GM23338 (cell line): ENCODE data around the gene NF1.

Experiments used
- CREB1 ChIP-seq: fragments of 250-450 bp; sonication (Bioruptor Pico); IDR thresholded peaks from 2 replicates; pipeline ENCODE4 v1.5.0; 2020; ENCODE audit warnings: low read depth, mild to moderate bottlenecking, moderate library complexity
- EZH2 ChIP-seq: fragments of 200-600 bp; sonication (generic); IDR thresholded peaks from one replicate; pipeline ENCODE4 v1.8.0; 2017; ENCODE audit warnings: antibody characterized with exemption, mild to moderate bottlenecking, low read depth; ENCODE audit not compliant: unreplicated experiment
- EZH2phosphoT487 ChIP-seq: fragments of 200-600 bp; sonication (generic); IDR thresholded peaks from one replicate; pipeline ENCODE4 v1.8.1; 2018; ENCODE audit warnings: antibody characterized with exemption; ENCODE audit not compliant: unreplicated experiment
- JUNB ChIP-seq: IDR thresholded peaks from one replicate; pipeline ENCODE4 v1.6.1; 2016; ENCODE audit warnings: antibody characterized with exemption; ENCODE audit not compliant: unreplicated experiment
- POLR2AphosphoS5 ChIP-seq: IDR thresholded peaks from 2 replicates; pipeline ENCODE4 v1.6.1; 2016; ENCODE audit warnings: antibody characterized with exemption, low read depth
- STAT1 ChIP-seq: IDR thresholded peaks from one replicate; pipeline ENCODE4 v1.6.1; 2016; ENCODE audit warnings: antibody characterized with exemption; ENCODE audit not compliant: unreplicated experiment
- ZNF331 ChIP-seq: fragments of 250-450 bp; sonication (Bioruptor Pico); IDR thresholded peaks from 2 replicates; pipeline ENCODE4 v1.5.0; 2020; ENCODE audit warnings: low read depth, mild to moderate bottlenecking, moderate library complexity
- TF ChIP-seq, protein P1 (sequence below), 2 experiments: fragments of 200-600 bp in 1 of 2; sonication (generic) in 1 of 2; conservative IDR thresholded peaks; 2 replicates each; pipeline versions ENCODE4 v1.5.1 to v1.6.1; 2016 to 2017; ENCODE audit warnings: antibody characterized with exemption in 2 of 2, low read depth in 2 of 2, mild to moderate bottlenecking in 2 of 2, moderate library complexity in 1 of 2
- TF ChIP-seq, protein P2 (sequence below): IDR thresholded peaks from one replicate; pipeline ENCODE4 v1.6.1; 2018; ENCODE audit warnings: antibody characterized with exemption; ENCODE audit not compliant: unreplicated experiment
- TF ChIP-seq, protein P3 (sequence below): IDR thresholded peaks from 2 replicates; pipeline ENCODE4 v1.6.1; 2016; ENCODE audit warnings: antibody characterized with exemption

DNA sequence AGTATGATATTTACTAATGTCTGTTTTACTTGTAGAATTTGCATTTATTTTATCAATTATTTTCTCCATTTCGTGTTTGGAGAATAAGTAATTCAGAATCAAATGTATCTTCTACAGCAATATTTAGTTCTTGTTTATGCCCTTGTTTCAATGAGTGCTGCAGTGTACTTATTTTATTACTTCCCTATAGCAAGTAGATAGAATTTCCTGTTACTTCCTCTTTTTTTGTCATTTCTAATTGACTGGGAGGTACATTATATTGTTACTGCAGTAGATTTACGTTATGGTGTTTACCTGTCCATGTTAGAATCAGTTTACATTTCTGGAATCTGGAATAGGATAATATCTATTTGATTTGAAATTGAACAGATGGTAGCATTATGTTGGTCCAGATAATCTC is 131.1 kb downstream of the NF1 start:
- TF ChIP-seq, protein P1, sequence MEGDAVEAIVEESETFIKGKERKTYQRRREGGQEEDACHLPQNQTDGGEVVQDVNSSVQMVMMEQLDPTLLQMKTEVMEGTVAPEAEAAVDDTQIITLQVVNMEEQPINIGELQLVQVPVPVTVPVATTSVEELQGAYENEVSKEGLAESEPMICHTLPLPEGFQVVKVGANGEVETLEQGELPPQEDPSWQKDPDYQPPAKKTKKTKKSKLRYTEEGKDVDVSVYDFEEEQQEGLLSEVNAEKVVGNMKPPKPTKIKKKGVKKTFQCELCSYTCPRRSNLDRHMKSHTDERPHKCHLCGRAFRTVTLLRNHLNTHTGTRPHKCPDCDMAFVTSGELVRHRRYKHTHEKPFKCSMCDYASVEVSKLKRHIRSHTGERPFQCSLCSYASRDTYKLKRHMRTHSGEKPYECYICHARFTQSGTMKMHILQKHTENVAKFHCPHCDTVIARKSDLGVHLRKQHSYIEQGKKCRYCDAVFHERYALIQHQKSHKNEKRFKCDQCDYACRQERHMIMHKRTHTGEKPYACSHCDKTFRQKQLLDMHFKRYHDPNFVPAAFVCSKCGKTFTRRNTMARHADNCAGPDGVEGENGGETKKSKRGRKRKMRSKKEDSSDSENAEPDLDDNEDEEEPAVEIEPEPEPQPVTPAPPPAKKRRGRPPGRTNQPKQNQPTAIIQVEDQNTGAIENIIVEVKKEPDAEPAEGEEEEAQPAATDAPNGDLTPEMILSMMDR (conservative IDR thresholded peaks at IDR 0.05; ENCODE audit: low read depth in 2 of 2): no peak
- TF ChIP-seq, protein P2, sequence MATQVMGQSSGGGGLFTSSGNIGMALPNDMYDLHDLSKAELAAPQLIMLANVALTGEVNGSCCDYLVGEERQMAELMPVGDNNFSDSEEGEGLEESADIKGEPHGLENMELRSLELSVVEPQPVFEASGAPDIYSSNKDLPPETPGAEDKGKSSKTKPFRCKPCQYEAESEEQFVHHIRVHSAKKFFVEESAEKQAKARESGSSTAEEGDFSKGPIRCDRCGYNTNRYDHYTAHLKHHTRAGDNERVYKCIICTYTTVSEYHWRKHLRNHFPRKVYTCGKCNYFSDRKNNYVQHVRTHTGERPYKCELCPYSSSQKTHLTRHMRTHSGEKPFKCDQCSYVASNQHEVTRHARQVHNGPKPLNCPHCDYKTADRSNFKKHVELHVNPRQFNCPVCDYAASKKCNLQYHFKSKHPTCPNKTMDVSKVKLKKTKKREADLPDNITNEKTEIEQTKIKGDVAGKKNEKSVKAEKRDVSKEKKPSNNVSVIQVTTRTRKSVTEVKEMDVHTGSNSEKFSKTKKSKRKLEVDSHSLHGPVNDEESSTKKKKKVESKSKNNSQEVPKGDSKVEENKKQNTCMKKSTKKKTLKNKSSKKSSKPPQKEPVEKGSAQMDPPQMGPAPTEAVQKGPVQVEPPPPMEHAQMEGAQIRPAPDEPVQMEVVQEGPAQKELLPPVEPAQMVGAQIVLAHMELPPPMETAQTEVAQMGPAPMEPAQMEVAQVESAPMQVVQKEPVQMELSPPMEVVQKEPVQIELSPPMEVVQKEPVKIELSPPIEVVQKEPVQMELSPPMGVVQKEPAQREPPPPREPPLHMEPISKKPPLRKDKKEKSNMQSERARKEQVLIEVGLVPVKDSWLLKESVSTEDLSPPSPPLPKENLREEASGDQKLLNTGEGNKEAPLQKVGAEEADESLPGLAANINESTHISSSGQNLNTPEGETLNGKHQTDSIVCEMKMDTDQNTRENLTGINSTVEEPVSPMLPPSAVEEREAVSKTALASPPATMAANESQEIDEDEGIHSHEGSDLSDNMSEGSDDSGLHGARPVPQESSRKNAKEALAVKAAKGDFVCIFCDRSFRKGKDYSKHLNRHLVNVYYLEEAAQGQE: no peak
- TF ChIP-seq CREB1: no peak
- TF ChIP-seq EZH2: no peak
- TF ChIP-seq, protein P3, sequence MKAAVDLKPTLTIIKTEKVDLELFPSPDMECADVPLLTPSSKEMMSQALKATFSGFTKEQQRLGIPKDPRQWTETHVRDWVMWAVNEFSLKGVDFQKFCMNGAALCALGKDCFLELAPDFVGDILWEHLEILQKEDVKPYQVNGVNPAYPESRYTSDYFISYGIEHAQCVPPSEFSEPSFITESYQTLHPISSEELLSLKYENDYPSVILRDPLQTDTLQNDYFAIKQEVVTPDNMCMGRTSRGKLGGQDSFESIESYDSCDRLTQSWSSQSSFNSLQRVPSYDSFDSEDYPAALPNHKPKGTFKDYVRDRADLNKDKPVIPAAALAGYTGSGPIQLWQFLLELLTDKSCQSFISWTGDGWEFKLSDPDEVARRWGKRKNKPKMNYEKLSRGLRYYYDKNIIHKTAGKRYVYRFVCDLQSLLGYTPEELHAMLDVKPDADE: no peak
- no peak for TF ChIP-seq POLR2AphosphoS5
- no peak for TF ChIP-seq ZNF331 (CRISPR knock-in tag)
- no peak for TF ChIP-seq EZH2phosphoT487
- TF ChIP-seq JUNB: no peak
- no peak for TF ChIP-seq STAT1
